ENCODE measurements around the gene F2R.
A peak's percentile ranks its signal among the peaks of the same experiment; 100 is the strongest.

Gene F2R

DNA sequence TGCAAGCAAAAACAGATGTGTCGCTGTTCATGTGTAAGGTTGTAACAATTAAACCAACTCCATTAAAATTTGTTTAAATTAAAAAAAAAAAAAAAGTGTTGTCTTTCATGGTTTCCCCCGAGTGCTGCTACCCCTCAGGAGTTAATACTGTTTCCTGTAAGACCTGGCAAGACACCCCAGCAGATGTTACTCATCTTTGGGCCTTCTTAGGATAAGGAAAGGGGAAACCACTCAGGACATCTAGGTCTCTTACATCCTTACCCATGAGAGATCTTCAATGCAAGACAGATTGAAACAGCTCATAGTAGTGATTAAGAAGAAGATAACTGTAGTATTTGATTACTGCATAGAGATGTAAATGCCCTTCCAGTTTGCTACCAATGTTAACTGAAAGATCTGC lies 33.5 kb upstream of the F2R start:
- WGBS, result 50% methylated on average over 1 of the region's 2 CpGs
- no peak overlapping the region for H2AK5ac ChIP-seq (ENCODE audit: low read length, severe bottlenecking)

DNA sequence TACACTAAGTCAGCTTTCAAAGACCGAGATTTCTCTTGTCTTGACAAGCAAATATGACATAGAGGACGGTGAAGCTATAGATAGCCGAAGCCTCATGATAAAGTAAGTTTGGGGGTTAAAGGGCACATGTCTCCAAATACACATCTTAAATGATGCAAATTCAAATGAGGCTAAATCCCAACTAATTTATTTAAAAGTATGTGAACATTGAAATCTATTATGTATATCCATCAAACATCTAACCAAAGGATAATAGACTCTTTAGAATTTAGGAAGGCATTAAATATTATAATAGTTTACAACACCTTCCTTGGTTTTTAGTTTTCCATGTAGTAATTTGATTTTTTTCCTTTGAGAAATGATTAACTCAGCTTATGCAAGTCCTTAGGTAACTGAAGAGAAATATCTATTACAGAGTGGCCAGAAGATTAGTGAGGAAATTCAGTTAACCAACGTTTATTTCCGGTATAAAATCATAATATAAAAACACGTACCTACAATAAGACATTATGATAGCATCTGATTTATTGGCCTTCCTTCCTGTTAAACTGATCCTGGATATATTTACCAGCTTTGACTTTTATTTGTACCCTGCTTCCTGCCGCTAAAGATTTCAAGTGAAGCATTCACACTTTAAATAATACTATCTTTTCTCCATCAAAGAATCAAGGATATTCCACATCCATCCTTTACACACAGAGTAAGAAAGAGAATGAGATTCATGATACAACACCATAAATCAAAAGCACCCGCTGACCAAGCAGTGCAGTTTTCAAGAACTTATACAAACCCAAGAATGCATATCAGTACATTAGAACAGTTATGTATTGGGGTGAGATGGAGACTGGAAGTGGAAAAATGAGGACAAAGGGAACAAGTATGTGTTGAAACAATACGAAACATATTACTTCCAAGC lies 31.9 kb upstream of the F2R start:
- Histone ChIP-seq H3K9me3 (ENCODE audit: control insufficient read depth, low read length) (no peaks in the 10 kb centered on the region), H3K4me3 (ENCODE audit: insufficient read depth in 1 of 2, low read depth in 1 of 2, low read length in 2 of 2) (no peak overlapping the region), H2BK15ac (ENCODE audit: low read depth, poor library complexity, severe bottlenecking) (no peak overlapping the region), H3K9ac (ENCODE audit: low read length) (no peak overlapping the region), H2AFZ (ENCODE audit: low read depth, low read length) (no peak overlapping the region), H3K14ac (ENCODE audit: low read length in 2 of 2) (no peak overlapping the region), H3K79me1 (replicated peaks; ENCODE audit: low read length, poor library complexity, severe bottlenecking) (no peaks in the 10 kb centered on the region), H2BK12ac (ENCODE audit: low read length in 2 of 2) (peak overlapping the region in 1 of 2 experiments; percentile 56), H2BK5ac (ENCODE audit: low read depth, low read length, poor library complexity, severe bottlenecking) (no peak overlapping the region), H3K27me3 (ENCODE audit: control insufficient read depth in 1 of 2, insufficient read depth in 1 of 2, low read length in 2 of 2) (no peaks in the 10 kb centered on the region), H2AK5ac (ENCODE audit: low read length, severe bottlenecking) (peak overlapping the region; percentile 53), H3K27ac (ENCODE audit: low read length, poor library complexity, severe bottlenecking) (no peak overlapping the region), H2BK120ac (ENCODE audit: low read depth, low read length) (no peak overlapping the region), H4K8ac (ENCODE audit: low read length) (no peak overlapping the region), H3K4me2 (ENCODE audit: low read length, poor library complexity, severe bottlenecking) (no peak overlapping the region), H3K36me3 (ENCODE audit: control insufficient read depth in 1 of 2, insufficient read depth in 2 of 2, low read depth in 1 of 2, low read length in 2 of 2) (no peaks in the 10 kb centered on the region), H3K4me1 (ENCODE audit: control insufficient read depth, insufficient read depth, low read depth, low read length) (peaks cover 5% of the 10 kb centered on the region), H3K4ac (ENCODE audit: low read depth in 1 of 2, low read length in 2 of 2) (no peak overlapping the region), H4K91ac (ENCODE audit: low read length) (no peak overlapping the region), H3K23ac (ENCODE audit: low read length in 2 of 2) (no peak overlapping the region), H3K18ac (ENCODE audit: low read depth in 1 of 2, low read length in 2 of 2) (no peak overlapping the region)
- no peak for DNase-seq
- WGBS, result 82% methylated on average over 7 of the region's 9 CpGs

More for the DNA sequence above, 33.5 kb upstream of the F2R start:
- H2BK5ac ChIP-seq (ENCODE audit: low read depth, low read length, poor library complexity, severe bottlenecking), result no peak overlapping the region
- H3K4me1 ChIP-seq (ENCODE audit: control insufficient read depth, insufficient read depth, low read depth, low read length), result peaks cover 4% of the 10 kb centered on the region
- no peak for DNase-seq
- H3K27me3 ChIP-seq (ENCODE audit: control insufficient read depth in 1 of 2, insufficient read depth in 1 of 2, low read length in 2 of 2), result no peaks in the 10 kb centered on the region
- H3K27ac ChIP-seq (ENCODE audit: low read length, poor library complexity, severe bottlenecking), result no peak overlapping the region
- no peak overlapping the region for H2AFZ ChIP-seq (ENCODE audit: low read depth, low read length)
- no peaks in the 10 kb centered on the region for H3K9me3 ChIP-seq (ENCODE audit: control insufficient read depth, low read length)
- no peaks in the 10 kb centered on the region for H3K79me1 ChIP-seq (replicated peaks; ENCODE audit: low read length, poor library complexity, severe bottlenecking)
- H2BK120ac ChIP-seq (ENCODE audit: low read depth, low read length), result no peak overlapping the region
- no peak overlapping the region for H3K23ac ChIP-seq (ENCODE audit: low read length in 2 of 2)
- H4K91ac ChIP-seq (ENCODE audit: low read length), result no peak overlapping the region
- H3K9ac ChIP-seq (ENCODE audit: low read length), result no peak overlapping the region
- no peak overlapping the region for H3K4me2 ChIP-seq (ENCODE audit: low read length, poor library complexity, severe bottlenecking)
- no peak overlapping the region for H3K18ac ChIP-seq (ENCODE audit: low read depth in 1 of 2, low read length in 2 of 2)
- no peaks in the 10 kb centered on the region for H3K36me3 ChIP-seq (ENCODE audit: control insufficient read depth in 1 of 2, insufficient read depth in 2 of 2, low read depth in 1 of 2, low read length in 2 of 2)
- H3K4ac ChIP-seq (ENCODE audit: low read depth in 1 of 2, low read length in 2 of 2), result no peak overlapping the region
- no peak overlapping the region for H2BK15ac ChIP-seq (ENCODE audit: low read depth, poor library complexity, severe bottlenecking)
- no peak overlapping the region for H3K14ac ChIP-seq (ENCODE audit: low read length in 2 of 2)
- no peak overlapping the region for H2BK12ac ChIP-seq (ENCODE audit: low read length in 2 of 2)
- no peak overlapping the region for H3K4me3 ChIP-seq (ENCODE audit: insufficient read depth in 1 of 2, low read depth in 1 of 2, low read length in 2 of 2)
- H4K8ac ChIP-seq (ENCODE audit: low read length), result no peak overlapping the region

DNA sequence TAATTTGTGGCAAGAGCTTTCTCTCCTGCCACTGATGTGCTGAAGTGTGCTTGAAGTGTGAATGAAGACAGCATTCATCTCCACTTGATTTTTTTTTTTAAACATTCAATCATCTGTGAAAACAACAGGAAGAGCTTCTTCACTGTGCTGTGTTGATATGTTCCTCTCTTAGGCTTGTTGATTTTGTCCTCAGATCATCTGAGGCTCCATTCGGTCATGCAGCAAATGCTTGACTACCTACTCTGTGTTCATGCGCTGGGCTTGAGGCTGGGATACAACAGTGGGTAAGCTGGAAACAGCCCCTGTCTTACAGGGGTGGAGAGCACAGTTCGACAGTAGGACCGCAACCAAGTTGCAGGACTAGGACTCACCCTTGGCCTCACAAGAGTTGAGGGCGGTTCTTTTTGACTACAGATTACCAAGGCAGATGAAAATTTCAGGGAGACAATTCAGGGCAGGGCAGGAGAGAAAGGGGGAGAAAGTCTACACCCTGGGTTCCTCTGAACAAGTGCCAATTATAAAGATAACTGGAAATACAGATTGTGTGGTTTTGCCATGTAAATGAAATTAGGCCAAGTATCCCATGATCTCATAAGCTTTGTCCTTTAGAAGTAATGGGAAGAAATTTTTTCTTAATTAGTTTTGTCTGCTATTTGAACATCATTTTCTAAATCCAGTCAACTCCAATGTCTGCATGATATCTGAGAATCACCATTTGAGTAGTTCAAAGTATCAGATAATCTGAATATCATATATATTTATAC lies 31.0 kb upstream of the F2R start:
- no peak overlapping the region for H3K4me2 ChIP-seq (ENCODE audit: low read length, poor library complexity, severe bottlenecking)

DNA sequence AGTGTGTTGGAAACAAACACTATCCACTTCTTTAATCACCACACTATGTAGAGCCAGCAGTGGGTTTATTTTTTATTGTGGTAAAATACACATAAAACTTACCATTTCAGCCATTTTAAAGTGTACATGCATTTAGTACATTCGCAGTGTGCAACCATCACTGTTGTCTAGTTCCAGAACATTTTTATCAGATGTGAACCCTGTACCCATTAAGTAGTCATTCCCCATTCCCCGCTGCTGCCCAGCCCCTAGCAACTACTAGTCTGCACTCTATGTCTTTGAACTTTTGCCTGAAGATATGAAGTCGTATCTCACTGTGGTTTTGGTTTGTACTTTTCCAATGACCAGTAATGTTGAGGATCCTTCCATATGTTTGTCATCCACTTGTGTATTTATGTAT lies 30.2 kb upstream of the F2R start:
- H3K27ac ChIP-seq (ENCODE audit: low read length, poor library complexity, severe bottlenecking), result no peak overlapping the region
- H3K4me1 ChIP-seq (ENCODE audit: control insufficient read depth, insufficient read depth, low read depth, low read length), result peaks cover 7% of the 10 kb centered on the region
- no peak overlapping the region for H3K14ac ChIP-seq (ENCODE audit: low read length in 2 of 2)
- H3K9me3 ChIP-seq (ENCODE audit: control insufficient read depth, low read length), result no peaks in the 10 kb centered on the region
- H2BK15ac ChIP-seq (ENCODE audit: low read depth, poor library complexity, severe bottlenecking), result no peak overlapping the region
- H3K4me2 ChIP-seq (ENCODE audit: low read length, poor library complexity, severe bottlenecking), result no peak overlapping the region
- H3K36me3 ChIP-seq (ENCODE audit: control insufficient read depth in 1 of 2, insufficient read depth in 2 of 2, low read depth in 1 of 2, low read length in 2 of 2), result no peaks in the 10 kb centered on the region
- H2BK5ac ChIP-seq (ENCODE audit: low read depth, low read length, poor library complexity, severe bottlenecking), result no peak overlapping the region
- H3K23ac ChIP-seq (ENCODE audit: low read length in 2 of 2), result no peak overlapping the region
- no peak overlapping the region for H4K91ac ChIP-seq (ENCODE audit: low read length)
- peak overlapping the region; percentile 72 to 88 for H3K18ac ChIP-seq (ENCODE audit: low read depth in 1 of 2, low read length in 2 of 2)
- H3K4ac ChIP-seq (ENCODE audit: low read depth in 1 of 2, low read length in 2 of 2), result no peak overlapping the region
- H3K4me3 ChIP-seq (ENCODE audit: insufficient read depth in 1 of 2, low read depth in 1 of 2, low read length in 2 of 2), result no peak overlapping the region
- peak overlapping the region; percentile 98 for H2AK5ac ChIP-seq (ENCODE audit: low read length, severe bottlenecking)
- H3K79me1 ChIP-seq (replicated peaks; ENCODE audit: low read length, poor library complexity, severe bottlenecking), result no peaks in the 10 kb centered on the region
- peak overlapping the region; percentile 77 to 89 for H2BK12ac ChIP-seq (ENCODE audit: low read length in 2 of 2)
- no peaks in the 10 kb centered on the region for H3K27me3 ChIP-seq (ENCODE audit: control insufficient read depth in 1 of 2, insufficient read depth in 1 of 2, low read length in 2 of 2)
- peak overlapping the region; percentile 84 for H2BK120ac ChIP-seq (ENCODE audit: low read depth, low read length)
- no peak overlapping the region for H2AFZ ChIP-seq (ENCODE audit: low read depth, low read length)
- no peak overlapping the region for H3K9ac ChIP-seq (ENCODE audit: low read length)
- WGBS, result 36% methylated on average over 2 of the region's 3 CpGs
- peak overlapping the region; percentile 76 for H4K8ac ChIP-seq (ENCODE audit: low read length)
- peak; percentile 51 for DNase-seq

More for the DNA sequence above, 31.0 kb upstream of the F2R start:
- no peak overlapping the region for H3K27ac ChIP-seq (ENCODE audit: low read length, poor library complexity, severe bottlenecking)
- no peaks in the 10 kb centered on the region for H3K9me3 ChIP-seq (ENCODE audit: control insufficient read depth, low read length)
- peak overlapping the region; percentile 36 for H4K91ac ChIP-seq (ENCODE audit: low read length)
- H3K4me3 ChIP-seq (ENCODE audit: insufficient read depth in 1 of 2, low read depth in 1 of 2, low read length in 2 of 2), result no peak overlapping the region
- peak overlapping the region; percentile 78 for H4K8ac ChIP-seq (ENCODE audit: low read length)
- H2AK5ac ChIP-seq (ENCODE audit: low read length, severe bottlenecking), result peak overlapping the region; percentile 97
- H3K36me3 ChIP-seq (ENCODE audit: control insufficient read depth in 1 of 2, insufficient read depth in 2 of 2, low read depth in 1 of 2, low read length in 2 of 2), result no peaks in the 10 kb centered on the region
- peak overlapping the region; percentile 95 for H2BK15ac ChIP-seq (ENCODE audit: low read depth, poor library complexity, severe bottlenecking)
- peak overlapping the region in 1 of 2 experiments; percentile 35 for H3K14ac ChIP-seq (ENCODE audit: low read length in 2 of 2)
- DNase-seq, result no peak
- H3K27me3 ChIP-seq (ENCODE audit: control insufficient read depth in 1 of 2, insufficient read depth in 1 of 2, low read length in 2 of 2), result no peaks in the 10 kb centered on the region
- H3K18ac ChIP-seq (ENCODE audit: low read depth in 1 of 2, low read length in 2 of 2), result peak overlapping the region; percentile 23 to 94
- peak overlapping the region; percentile 16 to 52 for H3K4ac ChIP-seq (ENCODE audit: low read depth in 1 of 2, low read length in 2 of 2)
- H2AFZ ChIP-seq (ENCODE audit: low read depth, low read length), result no peak overlapping the region
- peaks cover 5% of the 10 kb centered on the region for H3K4me1 ChIP-seq (ENCODE audit: control insufficient read depth, insufficient read depth, low read depth, low read length)
- WGBS, result 91% methylated on average over 5 of the region's 5 CpGs
- H3K23ac ChIP-seq (ENCODE audit: low read length in 2 of 2), result no peak overlapping the region
- H2BK5ac ChIP-seq (ENCODE audit: low read depth, low read length, poor library complexity, severe bottlenecking), result no peak overlapping the region
- H3K9ac ChIP-seq (ENCODE audit: low read length), result no peak overlapping the region
- H3K79me1 ChIP-seq (replicated peaks; ENCODE audit: low read length, poor library complexity, severe bottlenecking), result no peaks in the 10 kb centered on the region
- H2BK12ac ChIP-seq (ENCODE audit: low read length in 2 of 2), result peak overlapping the region; percentile 44 to 82
- H2BK120ac ChIP-seq (ENCODE audit: low read depth, low read length), result no peak overlapping the region

Measured in mesenchymal stem cell (in vitro differentiated cells and primary cell).